ENCODE measurements around the gene MACROD1. TPM values are rescaled to one million over a fixed set of nuclear protein-coding genes. Genes with fewer than 3 reads are reported as not detected.
A peak's percentile ranks its signal among the peaks of the same experiment; 100 is the strongest.

Gene MACROD1
- total and polyA plus RNA-seq, 2 of the 13 experiments (the other 11 are each of a cell fraction or from before 2014, with no cell fraction given): 23.1 to 34.5 TPM

GRCh38 chr11:64165842-64166635 is at the start of gene MACROD1 (continued):
- TF ChIP-seq KLF16 (CRISPR knock-in tag; IDR thresholded peaks at IDR 0.05) (peak in 1 of 2 experiments; percentile 69; a peak in 1 of 4 replicates), ZNF773 (CRISPR knock-in tag; IDR thresholded peaks at IDR 0.05; ENCODE audit: borderline replicate concordance) (0 out of 2 replicates have a peak, but pooled peaks have one; percentile 41), CREBL2 (CRISPR knock-in tag; IDR thresholded peaks at IDR 0.05; ENCODE audit: borderline replicate concordance) (peak; percentile 67; the same call in 1 of the 2 replicates), HIVEP1 (CRISPR knock-in tag; IDR thresholded peaks at IDR 0.05) (no peak; the same call in none of the 2 replicates), KDM4B (CRISPR knock-in tag; IDR thresholded peaks at IDR 0.05) (no peak; the same call in 1 of the 2 replicates), ZNF264 (CRISPR knock-in tag; IDR thresholded peaks at IDR 0.05) (no peak), CEBPZ (IDR thresholded peaks at IDR 0.05; ENCODE audit: low read length) (no peak), SMC3 (IDR thresholded peaks at IDR 0.05; ENCODE audit: low read length) (no peak), KDM3A (CRISPR knock-in tag; IDR thresholded peaks at IDR 0.05; ENCODE audit: low read depth) (no peak), ZNF850 (CRISPR knock-in tag; conservative IDR thresholded peaks at IDR 0.05) (peak; percentile 63; the same call in 1 of the 2 replicates), TCF7 (IDR thresholded peaks at IDR 0.05; ENCODE audit: low read depth) (no peak), SMAD1 (CRISPR knock-in tag; IDR thresholded peaks at IDR 0.05; ENCODE audit: borderline replicate concordance, low read depth) (no peak), ZNF331 (CRISPR knock-in tag; IDR thresholded peaks at IDR 0.05) (no peak), PPARG (CRISPR knock-in tag; conservative IDR thresholded peaks at IDR 0.05) (0 out of 2 replicates have a peak, but pooled peaks have one; percentile 23), MLXIP (CRISPR knock-in tag; IDR thresholded peaks at IDR 0.05; ENCODE audit: borderline replicate concordance) (no peak; the same call in 1 of the 2 replicates), GMEB1 (CRISPR knock-in tag; IDR thresholded peaks at IDR 0.05; ENCODE audit: borderline replicate concordance) (peak; percentile 79)

Measured in HepG2 (cell line).